Thoracic aorta endothelial cell (primary cell): Measurements from ENCODE around the gene KL. TPM values are rescaled to one million over a fixed set of nuclear protein-coding genes. Genes with fewer than 3 reads are reported as not detected.

Experiments
- total RNA-seq: library from RNA; depleted of rRNA; stranded (reverse); fragments of >200 nt; gene quantifications from 2 replicates; pipeline ENCODE4 v1.2.3, GENCODE V29; 2012

The KL gene
- total RNA-seq = not detected in 2 replicates

GRCh38 chr13:33016414-33017322 is at the start of gene KL:
KL (plus strand) TSS chr13:33016423; CDS start chr13:33016441, 18 bp downstream.

